Panc1 (cell line): ENCODE results near the gene RHBDL1. TPM values are rescaled to one million over a fixed set of nuclear protein-coding genes. Genes with fewer than 3 reads are reported as not detected.

Experiments
- ATAC-seq: fragments of 200-7000 bp; cut with Tn5 transposase; 2 replicates; pipeline ENCODE4 v1.9.1; 2020; ENCODE audit warnings: mild to moderate bottlenecking, moderate library complexity
- BruUV-seq: library from RNA; stranded (reverse); fragments of 400-500 nt; replicated peaks from 2 replicates; lab custom pipeline; 2021; lab: Mats Ljungman, UMichigan
- CTCF ChIA-PET: fragments of 300-600 bp; sonication (Branson Sonifier 250); formaldehyde crosslinking; loops from one replicate; lab custom pipeline; 2022; ENCODE audit warnings: antibody characterized with exemption; lab: Charles Lee
- POLR2A ChIA-PET: fragments of 300-600 bp; sonication (Branson Sonifier 250); formaldehyde crosslinking; loops from one replicate; lab custom pipeline; 2022; ENCODE audit warnings: antibody characterized with exemption; lab: Charles Lee
- DNase-seq: peaks from one replicate; pipeline ENCODE4 v3.0.0-alpha.2; 2010; ENCODE audit warnings: low read depth, low spot score
- H3K27ac ChIP-seq: 2 replicates; pipeline ENCODE4 v1.5.1; 2011; ENCODE audit warnings: mild to moderate bottlenecking, low read length, inconsistent platforms
- H3K27me3 ChIP-seq: fragments of 200-500 bp; sonication (Bioruptor generic); 2 replicates; pipeline ENCODE4 v1.6.0; 2014; ENCODE audit warnings: low read length, inconsistent platforms; ENCODE audit not compliant: control insufficient read depth, insufficient read depth
- H3K36me3 ChIP-seq: fragments of 200-500 bp; sonication (Bioruptor generic); 2 replicates; pipeline ENCODE4 v1.5.1; 2014; ENCODE audit warnings: inconsistent platforms, mild to moderate bottlenecking, low read length, moderate library complexity; ENCODE audit not compliant: control insufficient read depth, insufficient read depth
- H3K4me1 ChIP-seq: 2 replicates; pipeline ENCODE4 v1.5.1; 2011; ENCODE audit warnings: inconsistent platforms, mild to moderate bottlenecking, low read length, moderate library complexity; ENCODE audit not compliant: control insufficient read depth, insufficient read depth
- H3K4me3 ChIP-seq, 2 experiments: 2 replicates each; pipeline ENCODE4 v1.5.1; 2011 to 2012; ENCODE audit warnings: low read depth in 2 of 2, low read length in 2 of 2, mild to moderate bottlenecking in 2 of 2, inconsistent platforms in 1 of 2, moderate library complexity in 1 of 2
- H3K9me3 ChIP-seq: fragments of 200-500 bp; sonication (Bioruptor generic); 2 replicates; pipeline ENCODE4 v1.5.1; 2014; ENCODE audit warnings: low read depth, mild to moderate bottlenecking, inconsistent platforms, low read length, moderate library complexity; ENCODE audit not compliant: control insufficient read depth, insufficient read depth
- in situ Hi-C: cut with HindIII; loops from 2 replicates; pipeline ENCODE4 v1.10.0; 2016; ENCODE audit warnings: low sequenced_read_pairs, low pct_unique_long_range_greater_than_20kb
- intact Hi-C: fragments of 100-400 bp; cut with micrococcal nuclease; formaldehyde crosslinking; loops from one replicate; pipeline ENCODE4 v1.10.0; 2022; ENCODE audit not compliant: unreplicated experiment
- total RNA-seq: library from RNA; stranded (reverse); gene quantifications from one replicate; pipeline ENCODE4 v1.2.1, GENCODE V29; 2021; ENCODE audit not compliant: unreplicated experiment
- TF ChIP-seq, protein P1 (sequence below), 2 experiments: IDR thresholded peaks; 2 replicates each; pipeline ENCODE4 v1.6.1; 2011 to 2012; ENCODE audit warnings: low read depth in 2 of 2, control low read depth in 1 of 2, low read length in 1 of 2, mild to moderate bottlenecking in 1 of 2, moderate library complexity in 1 of 2; ENCODE audit not compliant: insufficient read depth in 1 of 2
- TF ChIP-seq, protein P2 (sequence below): fragments of 450-650 bp; IDR thresholded peaks from 2 replicates; pipeline ENCODE4 v1.5.1; 2017; ENCODE audit warnings: mild to moderate bottlenecking

RHBDL1 gene
- total RNA-seq, 1 experiment from 2014 or later, result 6.6 TPM

DNA sequence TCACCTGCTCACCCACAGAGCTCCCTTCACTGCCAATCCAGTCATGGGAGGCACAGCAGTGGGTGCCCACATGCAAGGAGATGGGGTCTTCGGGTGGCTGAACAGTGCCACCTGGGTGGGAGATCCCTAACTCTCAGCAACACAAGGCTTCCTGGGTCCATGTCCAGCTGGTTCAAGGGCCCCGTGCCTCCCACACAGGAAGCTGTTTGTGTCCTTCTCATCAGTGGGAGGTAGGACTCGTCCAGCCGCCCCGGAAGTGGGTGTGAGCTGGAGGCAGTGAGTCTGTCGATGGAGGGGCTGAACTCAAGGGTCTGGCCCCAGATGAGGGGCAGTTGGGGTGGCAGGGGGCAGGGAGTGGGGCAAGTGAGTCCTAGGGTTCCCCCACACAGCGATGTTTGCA lies 28.6 kb downstream of the RHBDL1 start:
- ATAC-seq, result no peak
- POLR2A ChIA-PET, result no interaction called here
- intact Hi-C loops (no loop called here), in situ Hi-C loops (no loop called here)
- no TSS peak for BruUV-seq
- Histone ChIP-seq H3K4me3 (peak overlapping the region; percentile 55 to 56; a peak in 2 of 4 replicates), H3K4me1 (peaks cover 6% of the 10 kb centered on the region), H3K36me3 (peaks cover 5% of the 10 kb centered on the region; the same call in 1 of the 2 replicates), H3K27ac (no peak overlapping the region), H3K27me3 (no peaks in the 10 kb centered on the region), H3K9me3 (no peaks in the 10 kb centered on the region)
- TF ChIP-seq, protein P1, sequence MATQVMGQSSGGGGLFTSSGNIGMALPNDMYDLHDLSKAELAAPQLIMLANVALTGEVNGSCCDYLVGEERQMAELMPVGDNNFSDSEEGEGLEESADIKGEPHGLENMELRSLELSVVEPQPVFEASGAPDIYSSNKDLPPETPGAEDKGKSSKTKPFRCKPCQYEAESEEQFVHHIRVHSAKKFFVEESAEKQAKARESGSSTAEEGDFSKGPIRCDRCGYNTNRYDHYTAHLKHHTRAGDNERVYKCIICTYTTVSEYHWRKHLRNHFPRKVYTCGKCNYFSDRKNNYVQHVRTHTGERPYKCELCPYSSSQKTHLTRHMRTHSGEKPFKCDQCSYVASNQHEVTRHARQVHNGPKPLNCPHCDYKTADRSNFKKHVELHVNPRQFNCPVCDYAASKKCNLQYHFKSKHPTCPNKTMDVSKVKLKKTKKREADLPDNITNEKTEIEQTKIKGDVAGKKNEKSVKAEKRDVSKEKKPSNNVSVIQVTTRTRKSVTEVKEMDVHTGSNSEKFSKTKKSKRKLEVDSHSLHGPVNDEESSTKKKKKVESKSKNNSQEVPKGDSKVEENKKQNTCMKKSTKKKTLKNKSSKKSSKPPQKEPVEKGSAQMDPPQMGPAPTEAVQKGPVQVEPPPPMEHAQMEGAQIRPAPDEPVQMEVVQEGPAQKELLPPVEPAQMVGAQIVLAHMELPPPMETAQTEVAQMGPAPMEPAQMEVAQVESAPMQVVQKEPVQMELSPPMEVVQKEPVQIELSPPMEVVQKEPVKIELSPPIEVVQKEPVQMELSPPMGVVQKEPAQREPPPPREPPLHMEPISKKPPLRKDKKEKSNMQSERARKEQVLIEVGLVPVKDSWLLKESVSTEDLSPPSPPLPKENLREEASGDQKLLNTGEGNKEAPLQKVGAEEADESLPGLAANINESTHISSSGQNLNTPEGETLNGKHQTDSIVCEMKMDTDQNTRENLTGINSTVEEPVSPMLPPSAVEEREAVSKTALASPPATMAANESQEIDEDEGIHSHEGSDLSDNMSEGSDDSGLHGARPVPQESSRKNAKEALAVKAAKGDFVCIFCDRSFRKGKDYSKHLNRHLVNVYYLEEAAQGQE (IDR thresholded peaks at IDR 0.05; ENCODE audit: insufficient read depth in 1 of 2, low read depth in 2 of 2, low read length in 1 of 2), result no peak
- TF ChIP-seq, protein P2, sequence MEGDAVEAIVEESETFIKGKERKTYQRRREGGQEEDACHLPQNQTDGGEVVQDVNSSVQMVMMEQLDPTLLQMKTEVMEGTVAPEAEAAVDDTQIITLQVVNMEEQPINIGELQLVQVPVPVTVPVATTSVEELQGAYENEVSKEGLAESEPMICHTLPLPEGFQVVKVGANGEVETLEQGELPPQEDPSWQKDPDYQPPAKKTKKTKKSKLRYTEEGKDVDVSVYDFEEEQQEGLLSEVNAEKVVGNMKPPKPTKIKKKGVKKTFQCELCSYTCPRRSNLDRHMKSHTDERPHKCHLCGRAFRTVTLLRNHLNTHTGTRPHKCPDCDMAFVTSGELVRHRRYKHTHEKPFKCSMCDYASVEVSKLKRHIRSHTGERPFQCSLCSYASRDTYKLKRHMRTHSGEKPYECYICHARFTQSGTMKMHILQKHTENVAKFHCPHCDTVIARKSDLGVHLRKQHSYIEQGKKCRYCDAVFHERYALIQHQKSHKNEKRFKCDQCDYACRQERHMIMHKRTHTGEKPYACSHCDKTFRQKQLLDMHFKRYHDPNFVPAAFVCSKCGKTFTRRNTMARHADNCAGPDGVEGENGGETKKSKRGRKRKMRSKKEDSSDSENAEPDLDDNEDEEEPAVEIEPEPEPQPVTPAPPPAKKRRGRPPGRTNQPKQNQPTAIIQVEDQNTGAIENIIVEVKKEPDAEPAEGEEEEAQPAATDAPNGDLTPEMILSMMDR, result no peak
- DNase-seq, result no peak
- CTCF ChIA-PET, result no interaction called here

DNA sequence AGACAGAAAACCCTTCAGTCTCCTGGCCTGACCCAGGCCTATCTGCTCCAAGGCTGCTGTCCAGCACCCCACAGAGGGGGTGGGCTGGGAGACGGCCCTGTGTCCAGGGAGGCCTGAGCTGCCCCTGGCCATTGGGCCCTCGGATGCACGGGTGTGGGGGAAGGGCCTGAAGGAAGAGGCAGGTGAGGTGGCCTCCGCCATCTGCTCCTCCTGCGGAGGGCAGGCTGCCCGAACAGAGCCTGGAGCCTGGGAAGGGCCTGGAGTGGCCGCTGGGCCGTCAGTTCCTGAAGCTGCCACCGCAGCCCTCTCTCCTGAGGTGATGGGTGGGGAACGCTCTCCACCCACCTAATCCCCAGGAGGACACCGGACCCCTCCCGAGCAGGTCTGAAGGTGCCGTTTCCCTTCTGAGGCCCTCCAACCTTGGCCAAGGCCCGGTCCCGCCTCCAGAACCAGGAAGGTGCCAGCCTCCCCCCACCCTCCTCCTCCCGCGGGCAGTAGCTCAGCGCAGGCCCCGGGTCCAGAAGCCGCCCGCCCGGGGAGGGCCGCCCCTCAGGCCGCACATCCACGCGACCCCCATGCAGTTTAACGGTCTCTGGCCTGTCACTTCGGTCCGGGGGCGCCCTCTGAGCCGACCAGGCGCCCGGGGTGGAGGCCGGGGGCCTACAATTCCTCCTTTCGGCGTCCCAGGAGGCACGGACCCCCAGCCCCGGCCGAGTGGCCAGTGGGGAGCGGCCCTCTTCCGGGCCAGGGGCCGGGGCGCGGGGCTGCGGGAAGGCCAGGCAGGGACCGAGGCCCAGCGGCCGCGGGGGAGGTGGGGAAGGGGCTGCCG lies 29.3 kb downstream of the RHBDL1 start:
- intact Hi-C loops, result no loop called here
- in situ Hi-C loops, result no loop called here
- TF ChIP-seq, protein P1 (IDR thresholded peaks at IDR 0.05; ENCODE audit: insufficient read depth in 1 of 2, low read depth in 2 of 2, low read length in 1 of 2), result peak; percentile 84 to 91
- TF ChIP-seq, protein P2, result no peak
- no peaks in the 10 kb centered on the region for H3K9me3 ChIP-seq
- peak overlapping the region; percentile 55 to 56 for H3K4me3 ChIP-seq
- DNase-seq, result no peak
- peaks cover 5% of the 10 kb centered on the region; the same call in 1 of the 2 replicates for H3K36me3 ChIP-seq
- ATAC-seq, result peak; percentile 10
- no TSS peak for BruUV-seq
- H3K27ac ChIP-seq, result peak overlapping the region; percentile 51; the same call in 1 of the 2 replicates
- ChIA-PET CTCF (no interaction called here), POLR2A (no interaction called here)
- H3K27me3 ChIP-seq, result no peaks in the 10 kb centered on the region
- peaks cover 7% of the 10 kb centered on the region for H3K4me1 ChIP-seq
